HL-60/S4 treated with retinoic acid at 250 ng/mL for 4 days and 3 days (cell line): ENCODE data around the gene WIPF2.

Experiments
- in situ Hi-C: fragments of 300-500 bp; cut with MboI; formaldehyde crosslinking; loops from 2 replicates; pipeline ENCODE4 v1.7.0; 2022; ENCODE audit warnings: low sequenced_read_pairs

Gene WIPF2

GRCh38 chr17:40293363-40293762, 74.3 kb downstream of the WIPF2 start:
- in situ Hi-C loops, result loop anchor here (5.0 to 10.0 kb wide), 2 partner anchors 86 to 269 kb away; no protein-coding TSS in a partner anchor

DNA sequence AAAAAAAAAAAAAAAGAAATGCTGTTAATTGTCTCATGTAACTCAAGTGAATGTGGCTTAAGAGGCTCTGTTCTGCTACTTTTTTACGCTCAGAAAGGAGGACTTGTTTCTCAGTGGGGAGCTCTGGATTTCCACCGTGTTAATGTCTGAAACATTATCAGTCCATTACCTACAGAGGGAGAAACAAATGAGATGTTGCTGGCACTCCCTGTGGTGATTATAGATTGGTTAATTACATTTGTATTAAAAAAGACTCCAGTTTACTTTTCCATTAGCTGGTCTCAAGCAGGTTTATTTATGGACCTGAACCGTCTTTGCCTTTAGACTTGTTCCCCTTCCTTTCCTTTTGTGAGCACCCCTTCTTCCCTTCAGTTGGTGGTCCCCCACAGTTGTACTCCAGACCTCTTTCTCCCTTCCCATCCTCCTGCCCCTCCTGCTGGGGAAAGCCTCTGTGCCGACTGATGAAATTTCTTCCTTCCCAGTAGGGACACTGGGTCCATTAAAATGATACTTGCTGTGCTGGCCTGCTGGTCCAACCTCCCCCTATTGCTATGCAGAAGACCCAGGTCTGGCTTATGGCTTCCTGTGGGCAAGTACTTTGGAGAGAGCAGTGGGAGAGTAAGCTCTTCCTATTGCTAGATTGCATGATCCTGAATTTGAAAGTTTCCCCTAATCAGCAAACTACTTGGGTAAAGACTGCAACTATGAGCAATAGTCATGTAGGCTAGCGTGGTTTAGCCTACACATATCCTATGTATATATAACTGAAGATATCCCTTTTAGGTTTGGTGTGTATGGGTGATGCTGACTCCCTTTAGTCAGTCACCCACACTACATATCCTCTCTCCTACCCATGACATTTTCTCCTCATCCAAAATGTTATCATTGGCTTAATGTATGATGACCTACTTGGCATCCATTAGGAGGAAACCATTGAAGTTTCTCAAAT, 76.7 kb downstream of the WIPF2 start:
- in situ Hi-C loops, result loop anchor here (10.0 kb wide), 1 partner anchor 271 kb away; no protein-coding TSS in a partner anchor

- in situ Hi-C loops, result loop anchor here (10.0 kb wide), 1 partner anchor 273 kb away; no protein-coding TSS in a partner anchor
These were observed 78.4 kb downstream of the WIPF2 start for GRCh38 chr17:40297511-40297910.

DNA sequence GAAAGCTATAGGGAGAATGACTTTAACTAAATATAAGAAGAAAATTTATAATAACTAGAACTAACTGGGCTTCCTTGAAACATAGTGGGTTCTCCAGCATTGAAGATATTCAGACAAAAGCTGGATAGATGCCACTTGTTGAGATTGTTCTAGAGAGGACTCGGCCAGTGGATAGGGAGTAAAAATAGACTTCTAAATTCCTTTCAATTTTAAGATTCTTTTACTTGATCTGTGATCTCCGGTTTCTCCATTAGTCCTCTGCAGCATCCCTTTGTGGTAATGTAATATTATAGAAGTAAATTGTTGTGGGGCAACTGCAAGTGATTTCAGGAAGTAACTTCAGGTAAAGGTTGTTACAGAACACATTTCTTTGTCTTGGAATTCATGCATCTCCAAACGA, 79.6 kb downstream of the WIPF2 start:
- in situ Hi-C loops, result loop anchor here (10.0 kb wide), 1 partner anchor 274 kb away; no protein-coding TSS in a partner anchor

DNA sequence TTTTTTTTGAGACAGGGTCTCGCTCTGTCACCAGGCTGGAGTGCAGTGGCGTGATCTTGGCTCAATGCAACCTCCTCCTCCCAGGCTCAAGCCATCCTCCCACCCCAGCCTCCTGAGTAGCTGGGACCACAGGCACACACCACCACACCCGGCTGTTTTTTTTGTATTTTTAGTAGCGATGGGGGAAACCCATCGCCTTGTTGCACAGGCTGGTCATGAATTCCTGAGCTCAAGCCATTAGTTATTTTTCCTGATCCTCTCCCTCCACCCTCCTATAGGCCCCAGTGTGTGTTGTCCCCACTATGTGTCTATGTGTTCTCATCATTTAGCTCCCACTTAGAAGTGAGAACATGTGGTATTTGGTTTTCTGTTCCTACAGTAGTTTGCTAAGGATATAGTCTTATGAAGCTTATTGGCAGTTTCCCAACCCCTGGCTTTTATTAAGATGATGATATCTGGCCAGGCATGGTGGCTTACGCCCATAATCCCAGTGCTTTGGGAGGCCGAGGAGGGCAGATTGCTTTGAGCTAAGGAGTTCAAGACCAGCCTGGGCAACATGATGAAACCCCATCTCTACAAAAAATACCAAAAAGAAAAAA, 80.2 kb downstream of the WIPF2 start:
- in situ Hi-C loops, result loop anchor here (10.0 kb wide), 1 partner anchor 274 kb away; no protein-coding TSS in a partner anchor

DNA sequence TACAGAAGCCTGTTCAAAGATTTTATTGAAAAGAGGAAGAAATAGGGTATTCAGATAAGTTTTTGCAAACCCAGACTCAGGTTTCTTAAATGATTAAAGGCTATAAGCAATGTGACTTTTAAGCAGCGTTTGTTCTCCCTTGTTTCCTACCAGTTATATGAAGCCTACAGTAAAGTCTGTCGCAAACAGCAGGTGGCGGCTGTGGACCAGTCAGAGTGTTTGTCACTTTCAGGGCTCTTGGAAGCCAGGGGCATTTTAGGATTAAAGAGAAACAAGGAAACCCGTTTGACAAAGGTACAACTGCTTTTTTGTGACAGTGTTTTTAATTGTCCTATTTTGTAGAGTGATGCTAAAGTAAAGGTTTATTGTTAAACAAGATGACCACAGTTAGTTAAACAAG, 82.2 kb downstream of the WIPF2 start:
- in situ Hi-C loops, result loop anchor here (5.0 kb wide), 1 partner anchor 51 kb away; no protein-coding TSS in a partner anchor

- in situ Hi-C loops, result loop anchor here (5.0 kb wide), 1 partner anchor 49 kb away; no protein-coding TSS in a partner anchor
These were observed 84.0 kb downstream of the WIPF2 start for GRCh38 chr17:40303009-40303657.

DNA sequence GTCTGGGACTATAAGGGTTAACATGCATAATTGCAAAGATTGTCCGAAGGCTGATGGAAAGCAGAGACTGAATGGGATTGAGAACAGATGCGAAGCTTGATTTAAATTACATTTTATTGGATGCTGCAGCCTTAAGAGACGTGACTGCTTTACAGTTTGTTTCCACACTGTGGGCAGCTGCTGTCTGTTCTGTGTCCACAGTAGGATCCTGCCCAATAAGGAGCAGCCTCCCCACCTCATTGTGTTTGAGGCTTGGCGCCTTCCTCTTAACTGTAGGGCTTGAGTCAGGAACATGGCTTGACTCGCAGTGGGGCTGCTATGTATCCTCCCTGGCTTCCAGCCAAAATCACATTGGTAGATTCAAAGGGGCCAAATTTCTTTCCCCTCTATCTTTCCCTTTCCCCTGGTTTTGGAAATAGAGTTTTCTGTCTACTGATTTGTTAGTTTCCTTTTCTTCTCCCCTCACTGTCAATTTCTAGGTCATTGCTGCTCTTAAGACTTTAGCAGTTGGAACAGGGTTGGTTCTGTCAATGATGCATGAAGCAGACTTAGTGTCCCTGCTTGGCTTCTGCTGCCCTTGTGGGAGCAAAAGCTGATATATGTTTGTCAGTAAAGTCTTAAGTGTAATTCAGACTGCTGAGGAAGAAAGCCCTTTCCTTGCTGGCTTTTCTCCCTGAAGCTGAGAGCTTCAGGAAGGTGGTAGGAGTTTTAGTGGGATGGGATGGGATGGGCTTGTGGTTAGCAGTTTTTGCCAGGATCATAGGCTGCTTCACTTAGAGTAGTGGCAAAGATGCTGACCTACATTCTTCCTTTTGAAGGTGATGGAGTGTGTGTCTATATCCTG, 84.8 kb downstream of the WIPF2 start:
- in situ Hi-C loops, result loop anchor here (5.0 kb wide), 1 partner anchor 48 kb away; no protein-coding TSS in a partner anchor

DNA sequence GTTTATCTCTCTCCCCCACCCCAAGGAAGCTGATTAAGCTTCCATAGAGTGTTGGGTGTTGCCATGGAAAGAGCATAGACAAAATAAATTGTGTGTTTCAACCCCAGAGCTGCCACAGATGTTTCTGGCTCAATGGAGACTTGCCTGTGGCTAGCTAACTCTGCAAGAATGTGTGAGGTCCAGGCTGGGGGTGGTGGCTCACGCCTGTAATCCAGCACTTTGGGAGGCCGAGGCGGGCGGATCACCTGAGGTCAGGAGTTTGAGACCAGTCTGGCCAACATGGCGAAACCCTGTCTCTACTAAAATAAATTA, 85.4 kb downstream of the WIPF2 start:
- in situ Hi-C loops, result loop anchor here (5.0 kb wide), 1 partner anchor 48 kb away; no protein-coding TSS in a partner anchor

DNA sequence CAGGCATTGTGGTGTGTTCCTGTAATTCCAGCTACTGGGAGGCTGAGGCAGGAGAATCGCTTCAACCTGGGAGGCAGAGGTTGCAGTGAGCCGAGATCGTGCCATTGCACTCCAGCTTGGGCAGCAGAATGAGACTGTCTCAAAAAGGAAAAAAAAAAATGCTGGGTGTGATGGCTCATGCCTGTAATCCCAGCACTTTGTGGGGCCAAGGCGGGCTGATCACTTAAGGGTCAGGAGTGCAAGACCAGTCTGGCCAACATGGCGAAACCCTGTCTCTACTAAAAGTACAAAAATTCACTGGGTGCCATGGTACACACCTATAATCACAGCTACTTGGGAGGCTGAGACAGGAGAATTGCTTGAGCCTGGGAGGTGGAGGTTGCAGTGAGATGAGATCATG, 85.8 kb downstream of the WIPF2 start:
- in situ Hi-C loops, result loop anchor here (5.0 kb wide), 1 partner anchor 47 kb away; no protein-coding TSS in a partner anchor

GRCh38 chr17:40306395-40306794, 87.3 kb downstream of the WIPF2 start:
- in situ Hi-C loops, result no loop called here

DNA sequence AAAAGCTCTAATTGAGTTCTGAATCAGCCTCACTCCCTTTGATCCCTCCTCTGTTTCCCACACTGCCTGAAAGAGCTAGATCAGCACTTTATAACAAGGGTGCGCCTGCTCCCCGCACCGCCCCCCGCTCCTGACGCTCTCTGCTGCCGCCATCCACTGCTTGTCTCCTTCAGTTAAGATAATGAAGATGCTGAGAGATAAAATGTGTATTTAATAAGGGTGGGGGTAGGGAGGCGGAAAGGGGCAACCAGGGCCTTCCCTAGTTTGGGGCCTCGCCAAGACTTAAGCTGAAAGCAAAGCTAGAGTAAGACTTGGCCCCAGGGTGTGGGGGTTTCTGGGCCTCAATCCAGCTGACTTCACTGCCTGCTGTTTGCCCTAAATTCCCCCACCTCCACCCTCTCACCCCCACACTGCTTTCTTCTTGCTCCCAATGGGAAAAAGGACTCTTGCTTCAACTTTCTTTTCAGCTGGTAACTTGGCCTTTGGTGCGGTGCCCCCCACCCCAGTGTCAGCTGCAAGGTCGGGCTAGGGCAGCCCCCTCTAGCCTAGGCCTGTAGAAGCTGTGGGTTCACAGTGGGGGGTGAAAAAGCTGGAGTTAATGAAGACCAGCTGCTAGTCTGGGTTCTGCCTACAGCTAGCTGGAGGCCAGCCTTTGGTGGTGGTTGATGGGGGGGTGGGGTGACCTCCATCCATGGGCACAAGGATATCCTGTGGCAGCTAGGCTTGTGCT, 88.1 kb downstream of the WIPF2 start:
- in situ Hi-C loops, result no loop called here

DNA sequence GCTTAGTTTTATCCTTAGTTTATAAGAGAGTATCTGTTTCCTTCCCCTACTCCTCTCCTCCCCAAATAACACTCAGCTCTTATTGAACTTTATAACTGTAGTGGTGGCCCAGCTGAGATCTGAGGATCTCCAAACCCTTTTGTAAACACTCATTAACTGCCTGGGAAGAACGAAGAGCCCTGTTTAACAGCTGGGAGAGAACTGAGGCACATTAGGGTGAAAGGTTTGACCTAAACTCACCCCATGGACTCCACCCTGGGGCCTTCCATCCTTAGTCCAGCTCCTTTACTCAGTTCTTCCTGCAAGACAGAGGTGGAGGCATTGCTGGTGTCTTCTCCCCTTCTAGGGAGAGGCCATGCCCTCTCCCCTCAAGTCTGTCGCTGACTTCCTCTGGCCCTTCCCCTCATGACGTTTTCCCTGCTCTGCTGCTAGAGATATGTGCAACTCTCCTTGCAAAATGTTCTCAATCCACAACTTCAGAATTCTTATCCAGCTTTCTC, 88.7 kb downstream of the WIPF2 start:
- in situ Hi-C loops, result no loop called here

GRCh38 chr17:40309031-40309948, 90.2 kb downstream of the WIPF2 start, which contains the start of gene RARA:
TSS of gene RARA (plus strand) at chr17:40309180. CDS start at chr17:40331219, 22,039 bp downstream.
- in situ Hi-C loops, result no loop called here

GRCh38 chr17:40309949-40310510, 90.9 kb downstream of the WIPF2 start:
- in situ Hi-C loops, result no loop called here

DNA sequence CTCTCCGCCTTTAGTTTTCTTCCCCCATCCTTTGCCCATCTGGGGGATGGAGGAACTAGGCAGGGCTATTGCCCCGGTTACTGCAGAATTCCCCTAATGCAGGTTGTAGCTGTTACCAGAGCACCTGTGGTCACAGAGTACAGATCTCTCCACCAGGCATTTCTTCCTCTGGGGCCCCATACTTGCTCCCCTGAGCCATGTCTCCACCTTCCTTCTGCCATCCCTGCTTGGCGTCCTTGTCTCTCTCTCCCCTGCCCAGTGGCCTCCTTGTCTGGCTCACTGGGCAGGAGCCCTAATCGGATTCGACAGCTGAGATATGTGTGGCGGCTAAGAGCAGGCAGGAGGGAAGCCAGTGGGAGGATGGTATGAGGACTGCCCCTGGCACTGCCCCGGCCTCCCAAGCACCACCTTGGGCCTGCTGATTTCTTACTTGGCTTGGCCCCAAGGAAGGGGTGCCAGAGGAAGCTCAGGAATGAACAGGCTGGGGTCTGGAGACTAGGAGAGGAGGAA, 91.8 kb downstream of the WIPF2 start:
- in situ Hi-C loops, result no loop called here

GRCh38 chr17:40311575-40311974, 92.5 kb downstream of the WIPF2 start:
- in situ Hi-C loops, result no loop called here
